ENCODE data around the gene C17orf107.

C17orf107 gene

GRCh38 chr17:4951486-4951885, 52.1 kb downstream of the C17orf107 start:
- DNase-seq: no peak
